GM12892 (cell line): ENCODE results near the gene CCDC167.

Source experiments
- POLR2A ChIP-seq: IDR thresholded peaks from 2 replicates; pipeline ENCODE4 v1.6.1; 2011; ENCODE audit warnings: low read depth, low read length, control low read depth
- POLR2AphosphoS5 ChIP-seq: IDR thresholded peaks from 2 replicates; pipeline ENCODE4 v1.6.1; 2011; ENCODE audit warnings: low read depth, low read length, control low read depth
- TAF1 ChIP-seq: IDR thresholded peaks from 2 replicates; pipeline ENCODE4 v1.6.1; 2011; ENCODE audit warnings: low read depth, mild to moderate bottlenecking, control low read depth, low read length, borderline replicate concordance

GRCh38 chr6:37495244-37495934 lies 4.3 kb downstream of the CCDC167 start:
- TF ChIP-seq POLR2AphosphoS5 (no peak), POLR2A (no peak), TAF1 (no peak)
